ENCODE measurements around the gene DIP2B. TPM values are rescaled to one million over a fixed set of nuclear protein-coding genes. Genes with fewer than 3 reads are reported as not detected.

The DIP2B gene
- total and polyA plus RNA-seq, 2 of the 13 experiments (the other 11 are each of a cell fraction or from before 2014, with no cell fraction given): 32.1 to 35.8 TPM

DNA sequence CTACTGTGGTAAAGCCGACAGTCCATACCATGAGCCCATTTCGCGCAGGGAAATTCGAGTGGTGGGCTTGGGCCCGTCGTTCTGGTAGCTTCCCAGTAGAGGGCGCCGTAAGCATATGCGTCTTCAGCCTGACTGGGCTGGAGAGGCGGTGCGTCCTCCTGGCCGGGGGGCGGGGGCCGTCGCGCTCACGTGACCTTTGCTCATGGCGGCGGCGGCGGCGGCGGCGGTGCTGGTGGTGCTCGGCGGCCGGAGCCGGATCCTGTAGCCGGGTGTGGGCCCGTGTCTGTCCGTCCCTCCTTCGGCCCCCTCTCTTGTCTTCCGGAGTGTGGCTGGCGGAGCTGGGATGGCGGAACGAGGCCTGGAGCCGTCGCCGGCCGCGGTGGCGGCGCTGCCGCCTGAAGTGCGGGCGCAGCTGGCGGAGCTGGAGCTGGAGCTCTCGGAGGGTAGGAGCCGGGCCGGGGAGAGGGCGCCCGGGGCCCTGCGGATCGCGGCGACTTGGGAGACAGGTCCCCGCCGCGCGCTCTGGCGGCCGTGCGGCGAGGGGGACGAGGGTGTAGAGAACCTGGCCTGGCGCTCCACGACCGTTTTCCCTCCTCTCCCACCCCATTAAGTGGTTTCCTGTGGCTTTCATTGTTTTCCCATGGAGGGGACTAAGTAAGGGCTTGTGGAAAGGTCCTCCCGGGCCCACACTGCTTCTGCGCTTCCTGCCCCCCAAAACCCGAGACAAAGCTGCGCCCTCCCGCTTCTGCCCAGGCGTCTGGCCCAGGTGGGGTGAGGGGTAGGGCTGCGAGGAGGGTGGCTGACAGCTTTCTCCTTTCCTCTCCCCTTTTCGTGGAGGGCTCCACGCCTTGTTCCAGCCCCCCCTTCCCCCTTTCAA lies at the start of gene DIP2B (continued):
- TF ChIP-seq, protein P1, sequence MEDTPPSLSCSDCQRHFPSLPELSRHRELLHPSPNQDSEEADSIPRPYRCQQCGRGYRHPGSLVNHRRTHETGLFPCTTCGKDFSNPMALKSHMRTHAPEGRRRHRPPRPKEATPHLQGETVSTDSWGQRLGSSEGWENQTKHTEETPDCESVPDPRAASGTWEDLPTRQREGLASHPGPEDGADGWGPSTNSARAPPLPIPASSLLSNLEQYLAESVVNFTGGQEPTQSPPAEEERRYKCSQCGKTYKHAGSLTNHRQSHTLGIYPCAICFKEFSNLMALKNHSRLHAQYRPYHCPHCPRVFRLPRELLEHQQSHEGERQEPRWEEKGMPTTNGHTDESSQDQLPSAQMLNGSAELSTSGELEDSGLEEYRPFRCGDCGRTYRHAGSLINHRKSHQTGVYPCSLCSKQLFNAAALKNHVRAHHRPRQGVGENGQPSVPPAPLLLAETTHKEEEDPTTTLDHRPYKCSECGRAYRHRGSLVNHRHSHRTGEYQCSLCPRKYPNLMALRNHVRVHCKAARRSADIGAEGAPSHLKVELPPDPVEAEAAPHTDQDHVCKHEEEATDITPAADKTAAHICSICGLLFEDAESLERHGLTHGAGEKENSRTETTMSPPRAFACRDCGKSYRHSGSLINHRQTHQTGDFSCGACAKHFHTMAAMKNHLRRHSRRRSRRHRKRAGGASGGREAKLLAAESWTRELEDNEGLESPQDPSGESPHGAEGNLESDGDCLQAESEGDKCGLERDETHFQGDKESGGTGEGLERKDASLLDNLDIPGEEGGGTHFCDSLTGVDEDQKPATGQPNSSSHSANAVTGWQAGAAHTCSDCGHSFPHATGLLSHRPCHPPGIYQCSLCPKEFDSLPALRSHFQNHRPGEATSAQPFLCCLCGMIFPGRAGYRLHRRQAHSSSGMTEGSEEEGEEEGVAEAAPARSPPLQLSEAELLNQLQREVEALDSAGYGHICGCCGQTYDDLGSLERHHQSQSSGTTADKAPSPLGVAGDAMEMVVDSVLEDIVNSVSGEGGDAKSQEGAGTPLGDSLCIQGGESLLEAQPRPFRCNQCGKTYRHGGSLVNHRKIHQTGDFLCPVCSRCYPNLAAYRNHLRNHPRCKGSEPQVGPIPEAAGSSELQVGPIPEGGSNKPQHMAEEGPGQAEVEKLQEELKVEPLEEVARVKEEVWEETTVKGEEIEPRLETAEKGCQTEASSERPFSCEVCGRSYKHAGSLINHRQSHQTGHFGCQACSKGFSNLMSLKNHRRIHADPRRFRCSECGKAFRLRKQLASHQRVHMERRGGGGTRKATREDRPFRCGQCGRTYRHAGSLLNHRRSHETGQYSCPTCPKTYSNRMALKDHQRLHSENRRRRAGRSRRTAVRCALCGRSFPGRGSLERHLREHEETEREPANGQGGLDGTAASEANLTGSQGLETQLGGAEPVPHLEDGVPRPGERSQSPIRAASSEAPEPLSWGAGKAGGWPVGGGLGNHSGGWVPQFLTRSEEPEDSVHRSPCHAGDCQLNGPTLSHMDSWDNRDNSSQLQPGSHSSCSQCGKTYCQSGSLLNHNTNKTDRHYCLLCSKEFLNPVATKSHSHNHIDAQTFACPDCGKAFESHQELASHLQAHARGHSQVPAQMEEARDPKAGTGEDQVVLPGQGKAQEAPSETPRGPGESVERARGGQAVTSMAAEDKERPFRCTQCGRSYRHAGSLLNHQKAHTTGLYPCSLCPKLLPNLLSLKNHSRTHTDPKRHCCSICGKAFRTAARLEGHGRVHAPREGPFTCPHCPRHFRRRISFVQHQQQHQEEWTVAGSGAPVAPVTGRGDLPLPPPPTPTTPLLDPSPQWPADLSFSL (CRISPR knock-in tag; IDR thresholded peaks at IDR 0.05): no peak
- TF ChIP-seq, protein P2, sequence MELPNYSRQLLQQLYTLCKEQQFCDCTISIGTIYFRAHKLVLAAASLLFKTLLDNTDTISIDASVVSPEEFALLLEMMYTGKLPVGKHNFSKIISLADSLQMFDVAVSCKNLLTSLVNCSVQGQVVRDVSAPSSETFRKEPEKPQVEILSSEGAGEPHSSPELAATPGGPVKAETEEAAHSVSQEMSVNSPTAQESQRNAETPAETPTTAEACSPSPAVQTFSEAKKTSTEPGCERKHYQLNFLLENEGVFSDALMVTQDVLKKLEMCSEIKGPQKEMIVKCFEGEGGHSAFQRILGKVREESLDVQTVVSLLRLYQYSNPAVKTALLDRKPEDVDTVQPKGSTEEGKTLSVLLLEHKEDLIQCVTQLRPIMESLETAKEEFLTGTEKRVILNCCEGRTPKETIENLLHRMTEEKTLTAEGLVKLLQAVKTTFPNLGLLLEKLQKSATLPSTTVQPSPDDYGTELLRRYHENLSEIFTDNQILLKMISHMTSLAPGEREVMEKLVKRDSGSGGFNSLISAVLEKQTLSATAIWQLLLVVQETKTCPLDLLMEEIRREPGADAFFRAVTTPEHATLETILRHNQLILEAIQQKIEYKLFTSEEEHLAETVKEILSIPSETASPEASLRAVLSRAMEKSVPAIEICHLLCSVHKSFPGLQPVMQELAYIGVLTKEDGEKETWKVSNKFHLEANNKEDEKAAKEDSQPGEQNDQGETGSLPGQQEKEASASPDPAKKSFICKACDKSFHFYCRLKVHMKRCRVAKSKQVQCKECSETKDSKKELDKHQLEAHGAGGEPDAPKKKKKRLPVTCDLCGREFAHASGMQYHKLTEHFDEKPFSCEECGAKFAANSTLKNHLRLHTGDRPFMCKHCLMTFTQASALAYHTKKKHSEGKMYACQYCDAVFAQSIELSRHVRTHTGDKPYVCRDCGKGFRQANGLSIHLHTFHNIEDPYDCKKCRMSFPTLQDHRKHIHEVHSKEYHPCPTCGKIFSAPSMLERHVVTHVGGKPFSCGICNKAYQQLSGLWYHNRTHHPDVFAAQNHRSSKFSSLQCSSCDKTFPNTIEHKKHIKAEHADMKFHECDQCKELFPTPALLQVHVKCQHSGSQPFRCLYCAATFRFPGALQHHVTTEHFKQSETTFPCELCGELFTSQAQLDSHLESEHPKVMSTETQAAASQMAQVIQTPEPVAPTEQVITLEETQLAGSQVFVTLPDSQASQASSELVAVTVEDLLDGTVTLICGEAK (IDR thresholded peaks at IDR 0.05): no peak
- TF ChIP-seq, protein P2 (CRISPR knock-in tag; IDR thresholded peaks at IDR 0.05): no peak
- no peak for TF ChIP-seq NFIB (CRISPR knock-in tag; IDR thresholded peaks at IDR 0.05; ENCODE audit: borderline replicate concordance)
- no peak for TF ChIP-seq ZNF780A (CRISPR knock-in tag; IDR thresholded peaks at IDR 0.05)
- no peak for TF ChIP-seq NFE2L2 (IDR thresholded peaks at IDR 0.05; ENCODE audit: low read length)
- TF ChIP-seq, protein P3, sequence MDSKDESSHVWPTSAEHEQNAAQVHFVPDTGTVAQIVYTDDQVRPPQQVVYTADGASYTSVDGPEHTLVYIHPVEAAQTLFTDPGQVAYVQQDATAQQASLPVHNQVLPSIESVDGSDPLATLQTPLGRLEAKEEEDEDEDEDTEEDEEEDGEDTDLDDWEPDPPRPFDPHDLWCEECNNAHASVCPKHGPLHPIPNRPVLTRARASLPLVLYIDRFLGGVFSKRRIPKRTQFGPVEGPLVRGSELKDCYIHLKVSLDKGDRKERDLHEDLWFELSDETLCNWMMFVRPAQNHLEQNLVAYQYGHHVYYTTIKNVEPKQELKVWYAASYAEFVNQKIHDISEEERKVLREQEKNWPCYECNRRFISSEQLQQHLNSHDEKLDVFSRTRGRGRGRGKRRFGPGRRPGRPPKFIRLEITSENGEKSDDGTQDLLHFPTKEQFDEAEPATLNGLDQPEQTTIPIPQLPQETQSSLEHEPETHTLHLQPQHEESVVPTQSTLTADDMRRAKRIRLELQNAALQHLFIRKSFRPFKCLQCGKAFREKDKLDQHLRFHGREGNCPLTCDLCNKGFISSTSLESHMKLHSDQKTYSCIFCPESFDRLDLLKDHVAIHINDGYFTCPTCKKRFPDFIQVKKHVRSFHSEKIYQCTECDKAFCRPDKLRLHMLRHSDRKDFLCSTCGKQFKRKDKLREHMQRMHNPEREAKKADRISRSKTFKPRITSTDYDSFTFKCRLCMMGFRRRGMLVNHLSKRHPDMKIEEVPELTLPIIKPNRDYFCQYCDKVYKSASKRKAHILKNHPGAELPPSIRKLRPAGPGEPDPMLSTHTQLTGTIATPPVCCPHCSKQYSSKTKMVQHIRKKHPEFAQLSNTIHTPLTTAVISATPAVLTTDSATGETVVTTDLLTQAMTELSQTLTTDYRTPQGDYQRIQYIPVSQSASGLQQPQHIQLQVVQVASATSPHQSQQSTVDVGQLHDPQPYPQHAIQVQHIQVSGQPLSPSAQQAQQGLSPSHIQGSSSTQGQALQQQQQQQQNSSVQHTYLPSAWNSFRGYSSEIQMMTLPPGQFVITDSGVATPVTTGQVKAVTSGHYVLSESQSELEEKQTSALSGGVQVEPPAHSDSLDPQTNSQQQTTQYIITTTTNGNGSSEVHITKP (CRISPR knock-in tag; IDR thresholded peaks at IDR 0.05; ENCODE audit: low read depth): peak; percentile 60; the same call in 1 of the 2 replicates
- TF ChIP-seq SMAD3 (CRISPR knock-in tag; IDR thresholded peaks at IDR 0.05): peak; percentile 82
